Hepatocyte (in vitro differentiated cells): ENCODE measurements around the gene SLC10A1. TPM values are rescaled to one million over a fixed set of nuclear protein-coding genes. Genes with fewer than 3 reads are reported as not detected.

Experiments used
- DNase-seq: peaks from one replicate; pipeline ENCODE4 v3.0.0-alpha.2; 2016; ENCODE audit warnings: low spot score
- H2AFZ ChIP-seq: fragments of 200-600 bp; sonication (generic); 2 replicates; pipeline ENCODE4 v1.6.0; 2016; ENCODE audit warnings: antibody characterized with exemption, mild to moderate bottlenecking
- H3K27ac ChIP-seq: fragments of 200-600 bp; sonication (generic); 2 replicates; pipeline ENCODE4 v1.5.1; 2016; ENCODE audit warnings: mild to moderate bottlenecking
- H3K27me3 ChIP-seq: fragments of 200-600 bp; sonication (generic); 2 replicates; pipeline ENCODE4 v1.6.1; 2016
- H3K36me3 ChIP-seq: fragments of 200-600 bp; sonication (generic); replicated peaks from 2 replicates; pipeline ENCODE4 v1.5.1; 2016; ENCODE audit warnings: low read depth; ENCODE audit not compliant: insufficient read depth
- H3K4me1 ChIP-seq: fragments of 200-600 bp; sonication (generic); 2 replicates; pipeline ENCODE4 v1.5.1; 2016; ENCODE audit warnings: mild to moderate bottlenecking, moderate library complexity; ENCODE audit not compliant: insufficient read depth
- H3K4me2 ChIP-seq: fragments of 200-600 bp; sonication (generic); 2 replicates; pipeline ENCODE4 v1.6.0; 2016
- H3K4me3 ChIP-seq: fragments of 200-600 bp; sonication (generic); 2 replicates; pipeline ENCODE4 v1.5.1; 2016; ENCODE audit warnings: mild to moderate bottlenecking
- H3K79me2 ChIP-seq: fragments of 200-600 bp; sonication (generic); 2 replicates; pipeline ENCODE4 v1.6.0; 2017; ENCODE audit warnings: mild to moderate bottlenecking
- H3K9me2 ChIP-seq: fragments of 200-600 bp; sonication (generic); replicated peaks from 2 replicates; pipeline ENCODE4 v1.6.0; 2017; ENCODE audit warnings: mild to moderate bottlenecking; ENCODE audit not compliant: insufficient read depth
- H3K9me3 ChIP-seq: fragments of 200-600 bp; sonication (generic); 2 replicates; pipeline ENCODE4 v1.5.1; 2016; ENCODE audit warnings: low read depth, mild to moderate bottlenecking
- H4K20me1 ChIP-seq: fragments of 200-600 bp; sonication (generic); 2 replicates; pipeline ENCODE4 v1.6.0; 2016; ENCODE audit warnings: mild to moderate bottlenecking; ENCODE audit not compliant: insufficient read depth, poor library complexity, severe bottlenecking
- EZH2 ChIP-seq: fragments of 200-600 bp; sonication (generic); IDR thresholded peaks from 2 replicates; pipeline ENCODE4 v1.6.1; 2016; ENCODE audit warnings: antibody characterized with exemption, mild to moderate bottlenecking, borderline replicate concordance
- EZH2phosphoT487 ChIP-seq: fragments of 200-600 bp; sonication (generic); IDR thresholded peaks from one replicate; pipeline ENCODE4 v1.6.1; 2018; ENCODE audit warnings: antibody characterized with exemption, mild to moderate bottlenecking, low read depth, moderate library complexity; ENCODE audit not compliant: unreplicated experiment, severe bottlenecking
- WGBS: methylation state at CpG from one replicate; pipeline ENCODE4 v1.1.6; 2016; ENCODE audit warnings: low lambda C conversion rate; ENCODE audit errors: missing lambda C conversion rate; 5-methylcytosine and 5-hydroxymethylcytosine counted together
- polyA plus RNA-seq: library from polyadenylated mRNA; unstranded; fragments of >200 nt; fragmentation: Nextera tagmentation; extraction: Ambion mirVana; gene quantifications from 2 replicates; pipeline ENCODE4 v1.2.1, GENCODE V29; 2016
- total RNA-seq: library from RNA; depleted of rRNA; stranded (reverse); fragments of >200 nt; gene quantifications from 2 replicates; pipeline ENCODE4 v1.2.3, GENCODE V29; 2014
- TF ChIP-seq, protein P1 (sequence below): fragments of 200-600 bp; sonication (generic); IDR thresholded peaks from 2 replicates; pipeline ENCODE4 v1.5.1; 2016; ENCODE audit warnings: antibody characterized with exemption, mild to moderate bottlenecking; ENCODE audit not compliant: poor library complexity

The SLC10A1 gene
- total and polyA plus RNA-seq, 2 experiments from 2014 or later, result 2.9 to 3.0 TPM

DNA sequence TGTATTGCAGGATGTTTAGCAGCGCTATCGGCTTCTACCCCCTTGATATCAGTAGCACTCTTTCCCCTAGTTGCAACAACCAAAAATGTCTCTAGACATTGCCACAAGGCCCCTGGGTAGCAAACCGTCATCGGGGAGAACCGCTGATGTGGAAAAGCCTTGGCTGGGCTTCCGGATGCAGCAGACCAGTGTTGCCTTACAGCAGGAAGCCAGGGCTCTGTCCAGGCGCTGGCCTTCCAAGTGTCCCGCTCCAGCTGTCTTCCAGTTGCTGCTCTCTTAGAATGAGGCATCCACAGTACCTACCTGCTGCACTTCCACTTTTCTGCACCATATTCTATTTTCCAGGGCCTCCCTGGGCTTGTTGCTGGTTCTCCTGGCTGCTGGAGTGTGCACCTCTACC lies 22.6 kb upstream of the SLC10A1 start:
- Histone ChIP-seq H4K20me1 (no peaks in the 10 kb centered on the region), H3K36me3 (no peaks in the 10 kb centered on the region), H3K79me2 (no peaks in the 10 kb centered on the region), H3K27me3 (no peaks in the 10 kb centered on the region), H3K27ac (no peak overlapping the region), H3K9me3 (no peaks in the 10 kb centered on the region), H3K4me2 (no peak overlapping the region), H3K9me2 (no peaks in the 10 kb centered on the region), H3K4me3 (no peak overlapping the region), H2AFZ (no peak overlapping the region), H3K4me1 (no peaks in the 10 kb centered on the region)
- TF ChIP-seq EZH2 (no peak), EZH2phosphoT487 (no peak)
- TF ChIP-seq, protein P1, sequence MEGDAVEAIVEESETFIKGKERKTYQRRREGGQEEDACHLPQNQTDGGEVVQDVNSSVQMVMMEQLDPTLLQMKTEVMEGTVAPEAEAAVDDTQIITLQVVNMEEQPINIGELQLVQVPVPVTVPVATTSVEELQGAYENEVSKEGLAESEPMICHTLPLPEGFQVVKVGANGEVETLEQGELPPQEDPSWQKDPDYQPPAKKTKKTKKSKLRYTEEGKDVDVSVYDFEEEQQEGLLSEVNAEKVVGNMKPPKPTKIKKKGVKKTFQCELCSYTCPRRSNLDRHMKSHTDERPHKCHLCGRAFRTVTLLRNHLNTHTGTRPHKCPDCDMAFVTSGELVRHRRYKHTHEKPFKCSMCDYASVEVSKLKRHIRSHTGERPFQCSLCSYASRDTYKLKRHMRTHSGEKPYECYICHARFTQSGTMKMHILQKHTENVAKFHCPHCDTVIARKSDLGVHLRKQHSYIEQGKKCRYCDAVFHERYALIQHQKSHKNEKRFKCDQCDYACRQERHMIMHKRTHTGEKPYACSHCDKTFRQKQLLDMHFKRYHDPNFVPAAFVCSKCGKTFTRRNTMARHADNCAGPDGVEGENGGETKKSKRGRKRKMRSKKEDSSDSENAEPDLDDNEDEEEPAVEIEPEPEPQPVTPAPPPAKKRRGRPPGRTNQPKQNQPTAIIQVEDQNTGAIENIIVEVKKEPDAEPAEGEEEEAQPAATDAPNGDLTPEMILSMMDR, result no peak
- 89% methylated on average over 8 of the region's 8 CpGs for WGBS
- no peak for DNase-seq

DNA sequence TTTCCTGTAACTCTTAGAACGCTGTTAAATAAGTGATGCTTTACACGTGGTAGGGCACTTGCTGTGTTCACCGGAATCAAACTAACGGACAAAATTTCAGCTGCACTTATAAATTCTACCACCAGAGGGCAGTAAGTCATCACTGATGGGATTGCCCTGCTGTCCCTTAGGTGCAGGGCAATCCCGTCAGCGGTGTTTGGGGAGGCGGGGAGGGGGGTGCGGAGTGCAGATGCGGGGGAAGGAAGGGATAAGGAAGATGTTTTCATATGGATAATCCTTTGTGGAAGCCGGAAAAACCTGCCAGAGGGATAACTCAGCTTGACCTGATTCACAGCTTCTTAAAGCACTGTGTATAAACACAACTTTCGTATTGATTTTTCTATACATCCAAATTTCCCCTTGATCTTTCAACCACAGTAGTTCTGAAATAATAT lies 21.7 kb upstream of the SLC10A1 start:
- 10% methylated on average over 11 of the region's 11 CpGs for WGBS
- no peaks in the 10 kb centered on the region for H3K27me3 ChIP-seq
- H3K4me1 ChIP-seq, result no peaks in the 10 kb centered on the region
- H3K4me3 ChIP-seq, result no peak overlapping the region
- no peaks in the 10 kb centered on the region for H3K9me2 ChIP-seq
- H3K4me2 ChIP-seq, result no peak overlapping the region
- no peaks in the 10 kb centered on the region for H3K36me3 ChIP-seq
- DNase-seq, result peak; percentile 81
- H4K20me1 ChIP-seq, result no peaks in the 10 kb centered on the region
- no peak overlapping the region for H3K27ac ChIP-seq
- H2AFZ ChIP-seq, result no peak overlapping the region
- no peaks in the 10 kb centered on the region for H3K79me2 ChIP-seq
- no peaks in the 10 kb centered on the region for H3K9me3 ChIP-seq
- TF ChIP-seq, protein P1, result peak; percentile 97
- no peak for TF ChIP-seq EZH2

GRCh38 chr14:69816216-69816615 lies 19.2 kb upstream of the SLC10A1 start:
- H3K36me3 ChIP-seq, result no peaks in the 10 kb centered on the region
- whole genome bisulfite sequencing, result 80% methylated on average over 5 of the region's 5 CpGs
- no peaks in the 10 kb centered on the region for H4K20me1 ChIP-seq
- H2AFZ ChIP-seq, result no peak overlapping the region
- H3K79me2 ChIP-seq, result no peaks in the 10 kb centered on the region
- H3K4me1 ChIP-seq, result no peaks in the 10 kb centered on the region
- no peaks in the 10 kb centered on the region for H3K9me2 ChIP-seq
- no peaks in the 10 kb centered on the region for H3K27me3 ChIP-seq
- no peak overlapping the region for H3K4me3 ChIP-seq
- no peak overlapping the region for H3K27ac ChIP-seq
- no peaks in the 10 kb centered on the region for H3K9me3 ChIP-seq
- no peak overlapping the region for H3K4me2 ChIP-seq
- no peak for DNase-seq
- no peak for TF ChIP-seq EZH2
- TF ChIP-seq, protein P1, result no peak

- no peaks in the 10 kb centered on the region for H3K4me1 ChIP-seq
- H3K79me2 ChIP-seq, result no peaks in the 10 kb centered on the region
- no peaks in the 10 kb centered on the region for H4K20me1 ChIP-seq
- no peaks in the 10 kb centered on the region for H3K36me3 ChIP-seq
- H3K9me3 ChIP-seq, result no peaks in the 10 kb centered on the region
- WGBS, result 80% methylated on average over 5 of the region's 5 CpGs
- H3K9me2 ChIP-seq, result no peaks in the 10 kb centered on the region
- no peak overlapping the region for H3K27ac ChIP-seq
- H3K27me3 ChIP-seq, result no peaks in the 10 kb centered on the region
- TF ChIP-seq EZH2phosphoT487 (no peak), EZH2 (no peak)
- TF ChIP-seq, protein P1, result no peak
- no peak overlapping the region for H3K4me3 ChIP-seq
- DNase-seq, result no peak
- H3K4me2 ChIP-seq, result no peak overlapping the region
- no peak overlapping the region for H2AFZ ChIP-seq
Measured at GRCh38 chr14:69815556-69815955, 18.5 kb upstream of the SLC10A1 start.
